Upper lobe of right lung (tissue), 1 donor: Measurements from ENCODE around the gene GYS1. TPM values are rescaled to one million over a fixed set of nuclear protein-coding genes. Genes with fewer than 3 reads are reported as not detected.

Source experiments
- ATAC-seq: fragments of 200-7000 bp; cut with Tn5 transposase; one replicate; pipeline ENCODE4 v1.9.1; 2020; ENCODE audit warnings: mild to moderate bottlenecking, moderate library complexity
- DNase-seq: peaks from one replicate; pipeline ENCODE4 v3.0.0-alpha.2; 2020
- H3K27ac ChIP-seq: fragments of 200-600 bp; one replicate; pipeline ENCODE4 v1.8.0; 2022
- H3K27me3 ChIP-seq: fragments of 200-600 bp; one replicate; pipeline ENCODE4 v1.8.0; 2022; ENCODE audit warnings: mild to moderate bottlenecking
- H3K36me3 ChIP-seq: fragments of 200-600 bp; one replicate; pipeline ENCODE4 v1.8.0; 2022
- H3K4me1 ChIP-seq: fragments of 200-600 bp; one replicate; pipeline ENCODE4 v1.8.0; 2022
- H3K4me3 ChIP-seq: fragments of 200-600 bp; one replicate; pipeline ENCODE4 v1.8.0; 2022; ENCODE audit warnings: mild to moderate bottlenecking
- H3K9me3 ChIP-seq: fragments of 200-600 bp; one replicate; pipeline ENCODE4 v1.8.0; 2022
- intact Hi-C: fragments of 100-400 bp; cut with DNase I; formaldehyde crosslinking; loops from one replicate; pipeline ENCODE4 v1.11.0; 2022
- total RNA-seq: library from RNA; stranded (reverse); fragmentation: NEBNext Ultra II Directional; extraction: Animal tissue kit (Norgen Biotek cat#: 25700); gene quantifications from one replicate; pipeline ENCODE4 v1.2.1, GENCODE V29; 2021
- TF ChIP-seq, protein P1 (sequence below): fragments of 200-600 bp; IDR thresholded peaks from one replicate; pipeline ENCODE4 v1.8.0; 2022; ENCODE audit warnings: antibody characterized with exemption
- donor health status: DM: no; HTN: yes; CAD: no; lungs with severe emphysema.

Gene GYS1
- total RNA-seq, 1 donor from 2014 or later = 35.1 TPM

DNA sequence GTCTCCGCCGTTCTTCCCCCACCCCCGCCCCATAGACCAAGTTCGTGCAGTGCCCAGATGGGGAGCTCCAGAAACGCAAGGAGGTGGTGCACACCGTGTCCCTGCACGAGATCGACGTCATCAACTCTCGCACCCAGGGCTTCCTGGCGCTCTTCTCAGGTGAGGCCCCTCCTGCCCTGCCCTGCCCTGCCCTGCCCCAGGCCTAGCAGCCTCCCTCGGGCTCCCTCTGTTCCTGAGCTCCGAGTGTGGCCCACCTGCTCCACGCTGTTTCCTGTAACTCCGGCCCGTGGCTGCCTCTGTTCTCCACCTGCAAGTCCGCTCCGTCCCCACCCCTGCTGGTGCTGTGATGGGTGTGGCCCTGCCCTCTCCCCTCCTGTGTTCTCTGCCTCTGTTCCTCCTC lies 17.3 kb upstream of the GYS1 start:
- intact Hi-C loops = no loop called here
- no peak for ATAC-seq
- no peaks in the 10 kb centered on the region for H3K27me3 ChIP-seq
- H3K36me3 ChIP-seq = peaks cover 59% of the 10 kb centered on the region
- TF ChIP-seq, protein P1, sequence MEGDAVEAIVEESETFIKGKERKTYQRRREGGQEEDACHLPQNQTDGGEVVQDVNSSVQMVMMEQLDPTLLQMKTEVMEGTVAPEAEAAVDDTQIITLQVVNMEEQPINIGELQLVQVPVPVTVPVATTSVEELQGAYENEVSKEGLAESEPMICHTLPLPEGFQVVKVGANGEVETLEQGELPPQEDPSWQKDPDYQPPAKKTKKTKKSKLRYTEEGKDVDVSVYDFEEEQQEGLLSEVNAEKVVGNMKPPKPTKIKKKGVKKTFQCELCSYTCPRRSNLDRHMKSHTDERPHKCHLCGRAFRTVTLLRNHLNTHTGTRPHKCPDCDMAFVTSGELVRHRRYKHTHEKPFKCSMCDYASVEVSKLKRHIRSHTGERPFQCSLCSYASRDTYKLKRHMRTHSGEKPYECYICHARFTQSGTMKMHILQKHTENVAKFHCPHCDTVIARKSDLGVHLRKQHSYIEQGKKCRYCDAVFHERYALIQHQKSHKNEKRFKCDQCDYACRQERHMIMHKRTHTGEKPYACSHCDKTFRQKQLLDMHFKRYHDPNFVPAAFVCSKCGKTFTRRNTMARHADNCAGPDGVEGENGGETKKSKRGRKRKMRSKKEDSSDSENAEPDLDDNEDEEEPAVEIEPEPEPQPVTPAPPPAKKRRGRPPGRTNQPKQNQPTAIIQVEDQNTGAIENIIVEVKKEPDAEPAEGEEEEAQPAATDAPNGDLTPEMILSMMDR = no peak
- H3K4me1 ChIP-seq = no peaks in the 10 kb centered on the region
- H3K27ac ChIP-seq = no peak overlapping the region
- no peak for DNase-seq
- no peak overlapping the region for H3K4me3 ChIP-seq
- no peaks in the 10 kb centered on the region for H3K9me3 ChIP-seq

DNA sequence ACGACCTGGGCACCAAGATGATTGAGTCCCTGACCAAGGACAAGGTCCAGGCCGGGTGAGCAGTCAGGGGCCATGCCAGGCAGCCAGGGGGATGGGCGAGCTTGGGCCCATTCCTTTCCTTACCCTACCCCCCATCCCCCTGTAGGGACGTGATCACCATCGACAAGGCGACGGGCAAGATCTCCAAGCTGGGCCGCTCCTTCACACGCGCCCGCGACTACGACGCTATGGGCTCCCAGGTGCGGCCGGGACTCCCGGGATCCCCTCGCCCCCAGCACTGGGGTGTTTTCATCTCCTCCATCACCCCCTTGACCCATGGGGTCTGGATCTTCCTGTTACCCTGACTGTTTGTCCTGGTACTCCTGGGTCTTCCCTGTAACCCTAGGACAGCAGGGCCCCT lies 16.7 kb upstream of the GYS1 start:
- TF ChIP-seq, protein P1 = no peak
- H3K9me3 ChIP-seq = no peaks in the 10 kb centered on the region
- H3K4me1 ChIP-seq = no peaks in the 10 kb centered on the region
- ATAC-seq (no peak), DNase-seq (no peak)
- peaks cover 59% of the 10 kb centered on the region for H3K36me3 ChIP-seq
- H3K27me3 ChIP-seq = no peaks in the 10 kb centered on the region
- intact Hi-C loops = no loop called here
- no peak overlapping the region for H3K4me3 ChIP-seq
- no peak overlapping the region for H3K27ac ChIP-seq

DNA sequence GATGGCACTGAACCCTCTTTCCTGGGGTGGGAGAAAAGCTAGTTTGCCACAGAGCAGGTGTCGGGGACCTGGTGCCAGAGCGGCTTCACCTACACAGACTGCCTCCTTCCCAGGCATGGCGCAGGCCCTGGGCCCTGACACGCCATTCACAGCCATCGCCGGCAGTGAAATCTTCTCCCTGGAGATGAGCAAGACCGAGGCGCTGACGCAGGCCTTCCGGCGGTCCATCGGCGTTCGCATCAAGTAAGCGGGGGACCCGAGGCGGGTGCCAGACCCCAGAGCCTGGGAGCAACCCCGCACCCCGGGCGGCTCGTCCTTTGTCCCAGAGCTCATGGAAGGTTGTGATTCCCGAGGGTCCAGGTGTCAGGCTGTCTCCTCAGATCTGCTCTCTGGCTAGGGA lies 13.8 kb upstream of the GYS1 start:
- no peak for ATAC-seq
- no peak for DNase-seq
- TF ChIP-seq, protein P1 = no peak
- no peak overlapping the region for H3K4me3 ChIP-seq
- H3K4me1 ChIP-seq = no peaks in the 10 kb centered on the region
- H3K27me3 ChIP-seq = no peaks in the 10 kb centered on the region
- peaks cover 81% of the 10 kb centered on the region for H3K36me3 ChIP-seq
- H3K9me3 ChIP-seq = no peaks in the 10 kb centered on the region
- intact Hi-C loops = no loop called here
- no peak overlapping the region for H3K27ac ChIP-seq

DNA sequence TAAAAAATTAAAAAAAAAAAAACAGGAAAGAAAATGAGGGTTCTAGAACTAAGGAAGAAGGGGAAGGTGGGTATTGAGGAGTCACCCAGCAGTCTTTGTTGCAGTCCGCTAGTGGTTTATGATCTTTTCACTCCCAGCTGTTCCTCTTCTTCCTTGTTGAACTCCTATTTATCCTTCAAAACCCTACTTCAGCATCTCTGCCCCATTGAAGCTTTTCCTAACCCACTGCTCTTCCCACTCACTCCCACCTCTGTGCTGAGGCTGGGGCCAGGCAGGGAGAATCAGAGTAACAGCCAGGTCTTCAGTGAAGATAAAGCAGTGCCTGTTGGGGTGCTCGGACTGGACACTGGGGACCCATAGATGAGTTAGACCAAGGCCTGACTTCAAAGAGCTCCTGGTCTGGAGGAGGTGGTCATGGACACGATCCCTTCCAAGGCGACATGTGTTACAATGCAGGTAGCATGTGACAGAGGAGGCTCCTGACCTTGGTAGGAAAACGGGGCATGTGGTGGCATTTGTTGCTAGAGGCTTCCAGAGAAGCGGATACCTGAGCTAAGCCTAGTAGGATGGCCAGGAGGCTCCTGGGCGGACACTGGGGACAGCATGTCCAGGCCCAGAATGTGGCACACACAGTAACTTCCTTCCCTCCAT lies 12.0 kb upstream of the GYS1 start:
- H3K27ac ChIP-seq = no peak overlapping the region
- no peaks in the 10 kb centered on the region for H3K9me3 ChIP-seq
- H3K4me1 ChIP-seq = no peaks in the 10 kb centered on the region
- TF ChIP-seq, protein P1 = no peak
- H3K27me3 ChIP-seq = no peaks in the 10 kb centered on the region
- intact Hi-C loops = no loop called here
- DNase-seq (no peak), ATAC-seq (no peak)
- H3K36me3 ChIP-seq = peaks cover 66% of the 10 kb centered on the region
- no peak overlapping the region for H3K4me3 ChIP-seq

DNA sequence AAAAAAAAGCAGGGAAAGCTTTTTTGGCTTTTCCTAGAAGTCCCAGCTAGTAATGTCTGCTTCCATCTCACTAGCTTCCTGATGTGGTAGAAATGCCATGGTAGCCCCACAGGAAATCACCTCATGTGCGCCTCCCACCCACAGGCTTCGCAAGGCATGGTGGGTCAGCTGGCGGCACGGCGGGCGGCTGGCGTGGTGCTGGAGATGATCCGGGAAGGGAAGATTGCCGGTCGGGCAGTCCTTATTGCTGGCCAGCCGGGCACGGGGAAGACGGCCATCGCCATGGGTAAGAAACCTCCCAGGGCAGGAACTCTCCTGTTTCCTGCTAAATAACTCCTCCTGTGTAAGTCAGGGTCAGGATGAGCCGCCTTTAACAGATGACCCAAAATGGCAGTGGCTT lies 11.0 kb upstream of the GYS1 start:
- ATAC-seq = no peak
- TF ChIP-seq, protein P1 = no peak
- Histone ChIP-seq H3K4me3 (no peak overlapping the region), H3K36me3 (peaks cover 57% of the 10 kb centered on the region), H3K27me3 (no peaks in the 10 kb centered on the region), H3K4me1 (no peaks in the 10 kb centered on the region), H3K9me3 (no peaks in the 10 kb centered on the region), H3K27ac (no peak overlapping the region)
- intact Hi-C loops = no loop called here
- no peak for DNase-seq
